HCT116 (cell line): ENCODE results near the gene TRAF5. TPM values are rescaled to one million over a fixed set of nuclear protein-coding genes. Genes with fewer than 3 reads are reported as not detected.
"Not testable (repeated sequence)": the region's sequence is repeated elsewhere in the genome, so short reads cannot be mapped to it uniquely, and the experiment has no call there.

ENCODE experiments used
- ATAC-seq: fragments of 200-7000 bp; cut with Tn5 transposase; 2 replicates; pipeline ENCODE4 v1.9.1; 2020; ENCODE audit warnings: mild to moderate bottlenecking, moderate library complexity
- BruUV-seq: library from RNA; stranded (reverse); fragments of 400-500 nt; replicated peaks from 2 replicates; lab custom pipeline; 2021; lab: Mats Ljungman, UMichigan
- CTCF ChIA-PET: fragments of 300-600 bp; sonication (Branson Sonifier 250); formaldehyde crosslinking; loops from one replicate; lab custom pipeline; 2021; ENCODE audit warnings: antibody characterized with exemption; lab: Charles Lee
- POLR2A ChIA-PET: fragments of 300-600, 350-600 bp; sonication (Branson Sonifier 250); formaldehyde crosslinking; loops from one replicate; lab custom pipeline; 2021; ENCODE audit warnings: antibody characterized with exemption; lab: Charles Lee
- RAD21 ChIA-PET, 2 experiments: fragments of 300-600 bp; sonication (Branson Sonifier 250); formaldehyde crosslinking; loops; one replicate each; lab custom pipeline; 2023; ENCODE audit warnings: low total read pairs in 2 of 2; ENCODE audit not compliant: uncharacterized antibody in 2 of 2, unreplicated experiment in 2 of 2, low non-redundant PET in 1 of 2; lab: Charles Lee
- DNase-seq: peaks from one replicate; pipeline ENCODE4 v3.0.0-alpha.2; 2010; ENCODE audit warnings: low read depth, low spot score
- H2AFZ ChIP-seq: fragments of 200-600 bp; shearing (Covaris generic), sonication (generic); 2 replicates; pipeline ENCODE4 v1.6.1; 2017; ENCODE audit warnings: low read depth, mixed run types, mixed read lengths, antibody characterized with exemption, low read length; ENCODE audit not compliant: poor library complexity, severe bottlenecking
- H3K27ac ChIP-seq: 2 replicates; pipeline ENCODE4 v1.5.1; 2012; ENCODE audit warnings: low read depth, low read length
- H3K27me3 ChIP-seq: fragments of 200-600 bp; sonication (generic); 2 replicates; pipeline ENCODE4 v1.6.1; 2016; ENCODE audit warnings: mixed run types, low read length, mixed read lengths; ENCODE audit not compliant: insufficient read depth
- H3K36me3 ChIP-seq, 2 experiments: fragments of 200-500 bp in 1 of 2; fragments of 200-600 bp in 1 of 2; sonication (Bioruptor generic) in 1 of 2; sonication (generic) in 1 of 2; 2 replicates each; pipeline versions ENCODE4 v1.5.1 to v1.6.1; 2014 to 2016; ENCODE audit warnings: low read length in 2 of 2, inconsistent platforms in 1 of 2, mixed read lengths in 1 of 2, mixed run types in 1 of 2; ENCODE audit not compliant: insufficient read depth in 2 of 2, control insufficient read depth in 1 of 2
- H3K4me1 ChIP-seq, 2 experiments: fragments of 200-600 bp in 1 of 2; sonication (generic) in 1 of 2; 2 replicates each; pipeline versions ENCODE4 v1.5.1 to v1.6.1; 2012 to 2017; ENCODE audit warnings: low read length in 2 of 2, inconsistent platforms in 1 of 2, mild to moderate bottlenecking in 1 of 2, mixed read lengths in 1 of 2, mixed run types in 1 of 2, moderate library complexity in 1 of 2; ENCODE audit not compliant: insufficient read depth in 2 of 2, control insufficient read depth in 1 of 2
- H3K4me2 ChIP-seq: fragments of 200-600 bp; sonication (generic); 2 replicates; pipeline ENCODE4 v1.6.1; 2017; ENCODE audit warnings: mixed run types, low read length, mixed read lengths
- H3K4me3 ChIP-seq, 2 experiments: fragments of 200-600 bp in 1 of 2; sonication (generic) in 1 of 2; replicated peaks in 1 of 2; 2 replicates each; pipeline ENCODE4 v1.5.1; 2011 to 2016; ENCODE audit warnings: low read length in 2 of 2, control low read depth in 1 of 2, low read depth in 1 of 2, mild to moderate bottlenecking in 1 of 2, mixed read lengths in 1 of 2, mixed run types in 1 of 2
- H3K79me2 ChIP-seq: fragments of 200-600 bp; sonication (generic); 2 replicates; pipeline ENCODE4 v1.6.1; 2017; ENCODE audit warnings: mild to moderate bottlenecking, mixed run types, low read length, moderate library complexity, mixed read lengths; ENCODE audit not compliant: insufficient read depth
- H3K9ac ChIP-seq: fragments of 200-600 bp; sonication (generic); 2 replicates; pipeline ENCODE4 v1.6.1; 2016; ENCODE audit warnings: low read length, mixed read lengths
- H3K9me2 ChIP-seq: fragments of 200-600 bp; sonication (generic), shearing (Covaris generic); 2 replicates; pipeline ENCODE4 v1.6.1; 2017; ENCODE audit warnings: mixed run types, mild to moderate bottlenecking, moderate library complexity; ENCODE audit not compliant: insufficient read depth
- H3K9me3 ChIP-seq, 2 experiments: fragments of 200-500 bp in 1 of 2; fragments of 200-600 bp in 1 of 2; sonication (Bioruptor generic) in 1 of 2; sonication (generic) in 1 of 2; 2 replicates each; pipeline ENCODE4 v1.6.1; 2014 to 2017; ENCODE audit warnings: low read length in 2 of 2, mixed read lengths in 2 of 2, inconsistent platforms in 1 of 2, low read depth in 1 of 2, mild to moderate bottlenecking in 1 of 2, mixed run types in 1 of 2, moderate library complexity in 1 of 2; ENCODE audit not compliant: control insufficient read depth in 1 of 2, insufficient read depth in 1 of 2
- H4K20me1 ChIP-seq: fragments of 200-600 bp; sonication (generic), shearing (Covaris generic); 2 replicates; pipeline ENCODE4 v1.6.1; 2017; ENCODE audit warnings: mixed run types, mild to moderate bottlenecking, moderate library complexity; ENCODE audit not compliant: insufficient read depth
- CBX3 ChIP-seq: IDR thresholded peaks from 2 replicates; pipeline ENCODE4 v1.6.1; 2012; ENCODE audit warnings: low read depth
- CEBPB ChIP-seq: IDR thresholded peaks from 2 replicates; pipeline ENCODE4 v1.6.1; 2012; ENCODE audit warnings: low read depth
- CTCF ChIP-seq, 3 experiments: fragments of 200-600 bp in 1 of 3; sonication (generic) in 1 of 3; IDR thresholded peaks in 2 of 3; conservative IDR thresholded peaks in 1 of 3; 2 replicates each; pipeline ENCODE4 v1.5.1; 2012 to 2017; ENCODE audit warnings: low read depth in 2 of 3, low read length in 2 of 3, antibody characterized with exemption in 1 of 3, borderline replicate concordance in 1 of 3, control low read depth in 1 of 3, mild to moderate bottlenecking in 1 of 3, mixed read lengths in 1 of 3, mixed run types in 1 of 3, moderate library complexity in 1 of 3; ENCODE audit not compliant: insufficient read depth in 1 of 3
- EGR1 ChIP-seq: IDR thresholded peaks from 2 replicates; pipeline ENCODE4 v1.6.1; 2012; ENCODE audit warnings: low read depth
- EZH2phosphoT487 ChIP-seq: fragments of 200-600 bp; IDR thresholded peaks from 2 replicates; pipeline ENCODE4 v1.6.1; 2018; ENCODE audit warnings: antibody characterized with exemption, borderline replicate concordance
- FOSL1 ChIP-seq: IDR thresholded peaks from 2 replicates; pipeline ENCODE4 v1.6.1; 2012; ENCODE audit warnings: low read depth
- JUND ChIP-seq: IDR thresholded peaks from 2 replicates; pipeline ENCODE4 v1.6.1; 2012
- POLR2A ChIP-seq: IDR thresholded peaks from 2 replicates; pipeline ENCODE4 v1.7.0; 2011; ENCODE audit warnings: borderline replicate concordance; ENCODE audit not compliant: insufficient read depth, insufficient read length; ENCODE audit errors: extremely low read depth
- RAD21 ChIP-seq: IDR thresholded peaks from 2 replicates; pipeline ENCODE4 v1.6.1; 2012; ENCODE audit warnings: low read depth, mild to moderate bottlenecking
- SIN3A ChIP-seq: IDR thresholded peaks from 2 replicates; pipeline ENCODE4 v1.6.1; 2012; ENCODE audit warnings: low read depth
- SP1 ChIP-seq: IDR thresholded peaks from 2 replicates; pipeline ENCODE4 v1.6.1; 2012; ENCODE audit warnings: low read depth
- SRF ChIP-seq: IDR thresholded peaks from 2 replicates; pipeline ENCODE4 v1.6.1; 2012; ENCODE audit warnings: low read depth
- TCF7L2 ChIP-seq: IDR thresholded peaks from 2 replicates; pipeline ENCODE4 v1.7.0; 2011; ENCODE audit warnings: borderline replicate concordance, inconsistent platforms; ENCODE audit not compliant: insufficient read depth, insufficient read length; ENCODE audit errors: extremely low read depth
- YY1 ChIP-seq: IDR thresholded peaks from 2 replicates; pipeline ENCODE4 v1.6.1; 2011; ENCODE audit warnings: low read length, low read depth, moderate library complexity, mild to moderate bottlenecking; ENCODE audit not compliant: insufficient replicate concordance; ENCODE audit errors: extremely low read depth
- ZBTB33 ChIP-seq: IDR thresholded peaks from 2 replicates; pipeline ENCODE4 v1.6.1; 2011; ENCODE audit warnings: mild to moderate bottlenecking, low read length, moderate library complexity; ENCODE audit not compliant: insufficient replicate concordance; ENCODE audit errors: extremely low read depth
- ZFX ChIP-seq: fragments of 450-650 bp; IDR thresholded peaks from 2 replicates; pipeline ENCODE4 v1.6.1; 2017
- intact Hi-C: fragments of 100-400 bp; cut with micrococcal nuclease; formaldehyde crosslinking; loops from 2 replicates; pipeline ENCODE4 v1.10.0; 2022
- total RNA-seq: library from RNA; stranded (reverse); gene quantifications from one replicate; pipeline ENCODE4 v1.2.1, GENCODE V29; 2021; ENCODE audit not compliant: unreplicated experiment

TRAF5 gene
- total RNA-seq, 1 experiment from 2014 or later = 6.5 TPM

DNA sequence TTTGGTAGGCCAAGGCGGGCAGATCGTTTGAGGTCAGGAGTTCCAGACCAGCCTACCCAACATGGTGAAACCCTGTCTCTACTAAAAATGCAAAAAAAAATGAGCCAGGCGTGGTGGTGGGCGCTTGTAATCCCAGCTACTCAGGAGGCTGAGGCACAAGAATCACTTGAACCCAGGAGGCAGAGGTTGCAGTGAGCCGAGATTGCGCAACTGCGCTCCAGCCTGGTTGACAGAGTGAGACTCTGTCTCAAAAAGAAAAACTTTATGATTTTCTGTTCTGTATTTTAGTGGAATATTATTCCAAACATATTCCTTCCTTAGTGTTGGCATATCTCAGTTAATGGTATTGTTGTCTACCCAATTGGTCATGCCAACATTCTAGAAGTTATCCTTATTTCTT, 64.2 kb downstream of the TRAF5 start:
- not testable (repeated sequence) for BruUV-seq

DNA sequence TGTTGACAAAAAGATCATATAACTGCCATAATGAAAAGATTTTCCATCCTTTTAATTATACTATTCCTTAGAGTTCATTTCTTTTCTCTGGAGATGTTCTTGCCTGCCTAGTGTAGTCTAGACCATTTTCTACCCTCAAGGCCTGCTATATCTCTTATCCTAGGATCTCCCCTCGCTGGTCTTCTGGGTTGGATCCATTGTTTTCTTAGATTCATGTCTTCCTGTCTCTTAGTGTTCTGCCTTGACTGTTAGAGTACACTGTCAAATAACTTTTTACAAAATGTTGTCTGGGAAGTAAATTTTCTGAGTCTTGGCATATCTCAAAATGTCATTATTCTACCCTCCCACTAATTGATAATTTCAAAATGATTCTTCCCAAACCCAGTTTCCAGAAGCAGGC, 66.6 kb downstream of the TRAF5 start:
- DNase-seq = no peak
- H3K27me3 ChIP-seq = no peaks in the 10 kb centered on the region
- no peak overlapping the region for H2AFZ ChIP-seq
- H3K36me3 ChIP-seq = peaks cover 7 to 17% of the 10 kb centered on the region in 2 experiments; a peak in 2 of 4 replicates
- no peak overlapping the region for H3K9ac ChIP-seq
- H3K9me3 ChIP-seq = no peaks in the 10 kb centered on the region
- RAD21 ChIA-PET = no interaction called here
- H3K4me2 ChIP-seq = no peak overlapping the region
- CTCF ChIA-PET = no interaction called here
- no peaks in the 10 kb centered on the region for H3K9me2 ChIP-seq
- H3K79me2 ChIP-seq = no peaks in the 10 kb centered on the region
- H4K20me1 ChIP-seq = no peaks in the 10 kb centered on the region
- no peak overlapping the region for H3K27ac ChIP-seq
- intact Hi-C loops = no loop called here
- no peak overlapping the region for H3K4me3 ChIP-seq
- BruUV-seq = no TSS peak
- no peaks in the 10 kb centered on the region for H3K4me1 ChIP-seq
- POLR2A ChIA-PET = no interaction called here
- no peak for ATAC-seq
- TF ChIP-seq CEBPB (no peak), EZH2phosphoT487 (no peak), ZBTB33 (no peak), CTCF (IDR thresholded peaks at IDR 0.05 in 2 of 3, conservative IDR thresholded peaks at IDR 0.05 in 1 of 3; ENCODE audit: borderline replicate concordance in 1 of 3, insufficient read depth in 1 of 3, low read depth in 2 of 3, low read length in 2 of 3) (no peak), EGR1 (no peak), POLR2A (no peak), TCF7L2 (no peak), FOSL1 (no peak), SIN3A (no peak), SRF (no peak), YY1 (no peak), CBX3 (no peak), SP1 (no peak), RAD21 (no peak), ZFX (no peak), JUND (no peak)

More for the DNA sequence above, 64.2 kb downstream of the TRAF5 start:
- H3K79me2 ChIP-seq, CTCF ChIA-PET, H3K4me1 ChIP-seq, H3K9me3 ChIP-seq, H3K4me3 ChIP-seq, RAD21 ChIA-PET, H3K27ac ChIP-seq, intact Hi-C loops, H2AFZ ChIP-seq, POLR2A ChIA-PET, ATAC-seq, H3K4me2 ChIP-seq, H3K27me3 ChIP-seq, H3K9ac ChIP-seq, H3K9me2 ChIP-seq, H4K20me1 ChIP-seq, DNase-seq: not testable (repeated sequence)
- H3K36me3 ChIP-seq = peaks cover 7 to 14% of the 10 kb centered on the region in 2 experiments; a peak in 1 of 4 replicates
- TF ChIP-seq CEBPB = peak; percentile 32; the same call in 1 of the 2 replicates
